HG03575 (cell line): ENCODE measurements around the gene MYOD1.

Experiments used
- ATAC-seq: cut with Tn5 transposase; IDR thresholded peaks from one replicate; pipeline ENCODE4 v1.9.1; 2021; ENCODE audit not compliant: unreplicated experiment, insufficient number of reproducible peaks, low FRiP score; ENCODE audit errors: extremely low read depth

Gene MYOD1

GRCh38 chr11:17730137-17730536 is 10.8 kb downstream of the MYOD1 start:
- no peak for ATAC-seq

- ATAC-seq = no peak
Measured at GRCh38 chr11:17730608-17731462, 11.5 kb downstream of the MYOD1 start.

GRCh38 chr11:17733261-17733660 is 13.9 kb downstream of the MYOD1 start:
- ATAC-seq = no peak

GRCh38 chr11:17734418-17734911 is 15.1 kb downstream of the MYOD1 start, which contains the start of gene KCNC1:
Gene KCNC1, plus strand, starts transcription at chr11:17734781. Its CDS starts 1,222 bp downstream, at chr11:17736003.
- ATAC-seq = no peak

GRCh38 chr11:17734986-17735817 is 15.8 kb downstream of the MYOD1 start:
- ATAC-seq = no peak

- ATAC-seq = no peak
Measured at GRCh38 chr11:17735818-17736578, 16.6 kb downstream of the MYOD1 start.

- ATAC-seq = no peak
Measured at GRCh38 chr11:17736579-17736893, 17.2 kb downstream of the MYOD1 start.

GRCh38 chr11:17736930-17737817 is 17.8 kb downstream of the MYOD1 start:
- no peak for ATAC-seq

GRCh38 chr11:17738151-17738973 is 19.0 kb downstream of the MYOD1 start:
- ATAC-seq = no peak

- ATAC-seq = no peak
Measured at GRCh38 chr11:17739945-17740338, 20.6 kb downstream of the MYOD1 start.

GRCh38 chr11:17740649-17741235 is 21.4 kb downstream of the MYOD1 start:
- ATAC-seq = no peak

GRCh38 chr11:17741487-17741886 is 22.1 kb downstream of the MYOD1 start:
- no peak for ATAC-seq

- no peak for ATAC-seq
Measured at GRCh38 chr11:17742019-17742418, 22.6 kb downstream of the MYOD1 start.

- ATAC-seq = no peak
Measured at GRCh38 chr11:17743026-17743807, 23.8 kb downstream of the MYOD1 start.

- no peak for ATAC-seq
Measured at GRCh38 chr11:17743808-17744119, 24.4 kb downstream of the MYOD1 start.

GRCh38 chr11:17744151-17744940 is 25.0 kb downstream of the MYOD1 start:
- ATAC-seq = no peak
